Muscle of back (tissue), 13 donors: Measurements from ENCODE around the gene FXYD6. TPM values are rescaled to one million over a fixed set of nuclear protein-coding genes. Genes with fewer than 3 reads are reported as not detected.
"Not testable (repeated sequence)": the region's sequence is repeated elsewhere in the genome, so short reads cannot be mapped to it uniquely, and the experiment has no call there.

Experiments used
- DNase-seq, 3 donors: peaks; one replicate each; pipeline versions ENCODE4 v3.0.0 to v3.0.0-alpha.2; 2013
- long read RNA-seq, 9 donors: transcript quantifications; one replicate each; lab custom pipeline, GENCODE V29; 2026
- polyA plus RNA-seq, 10 donors: library from polyadenylated mRNA; unstranded; fragments of 120-200 nt; gene quantifications; one replicate each; pipeline ENCODE4 v1.2.1, GENCODE V29; 2013; ENCODE audit not compliant: insufficient read length in 10 of 10

Gene FXYD6
- 100 to 1,000 TPM; 122 to 200 (median 170) TPM for polyA plus RNA-seq
- long read RNA-seq, donor 1, transcript FXYD6-204 (8 exons, 2,171 nt) = major isoform, 51 of 62 reads
- long read RNA-seq, donor 1, partial matches to known transcripts = 8 of 62 reads
- long read RNA-seq, donor 1, other reads (novel, unspliced or antisense) = 0 of 62 reads
- long read RNA-seq, donor 2, transcript FXYD6-204 (8 exons, 2,171 nt) = major isoform, 47 of 56 reads
- long read RNA-seq, donor 2, partial matches to known transcripts = 5 of 56 reads
- long read RNA-seq, donor 2, other reads (novel, unspliced or antisense) = 0 of 56 reads
- long read RNA-seq, donor 3 = 0 reads
- long read RNA-seq, donor 4, transcript FXYD6-204 (8 exons, 2,171 nt) = major isoform, 37 of 48 reads
- long read RNA-seq, donor 4, partial matches to known transcripts = 6 of 48 reads
- long read RNA-seq, donor 4, other reads (novel, unspliced or antisense) = 0 of 48 reads
- long read RNA-seq, donor 5, transcript FXYD6-204 (8 exons, 2,171 nt) = major isoform, 75 of 108 reads
- long read RNA-seq, donor 5, transcript FXYD6-212 (7 exons, 656 nt) = minor isoform, 5 of 108 reads
- long read RNA-seq, donor 5, partial matches to known transcripts = 17 of 108 reads
- long read RNA-seq, donor 5, other reads (novel, unspliced or antisense) = 5 of 108 reads
- long read RNA-seq, donor 6, transcript FXYD6-204 (8 exons, 2,171 nt) = major isoform, 57 of 71 reads
- long read RNA-seq, donor 6, partial matches to known transcripts = 0 of 71 reads
- long read RNA-seq, donor 6, other reads (novel, unspliced or antisense) = 10 of 71 reads
- long read RNA-seq, donor 7, transcript FXYD6-204 (8 exons, 2,171 nt) = major isoform, 32 of 37 reads
- long read RNA-seq, donor 7, partial matches to known transcripts = 0 of 37 reads
- long read RNA-seq, donor 7, other reads (novel, unspliced or antisense) = 0 of 37 reads
- long read RNA-seq, donor 8, transcript FXYD6-204 (8 exons, 2,171 nt) = major isoform, 26 of 29 reads
- long read RNA-seq, donor 8, partial matches to known transcripts = 0 of 29 reads
- long read RNA-seq, donor 8, other reads (novel, unspliced or antisense) = 0 of 29 reads
- long read RNA-seq, donor 9, transcript FXYD6-204 (8 exons, 2,171 nt) = major isoform, 8 of 8 reads
- long read RNA-seq, donor 9, partial matches to known transcripts = 0 of 8 reads
- long read RNA-seq, donor 9, other reads (novel, unspliced or antisense) = 0 of 8 reads

GRCh38 chr11:117876341-117877119 lies at the start of gene FXYD6:
TSS of gene FXYD6 (minus strand) at chr11:117876658. CDS start at chr11:117842776, 33,882 bp downstream.
- DNase-seq = peak; percentile 71 to 94 (median 83)

GRCh38 chr11:117926166-117926565 lies 49.7 kb upstream of the FXYD6 start:
- not testable (repeated sequence) for DNase-seq

- DNase-seq = no peak
Measured at GRCh38 chr11:117925198-117925925, 48.9 kb upstream of the FXYD6 start.

- no peak for DNase-seq
Measured at GRCh38 chr11:117924631-117925170, 48.2 kb upstream of the FXYD6 start.

GRCh38 chr11:117923773-117924172 lies 47.3 kb upstream of the FXYD6 start:
- no peak for DNase-seq

GRCh38 chr11:117923275-117923674 lies 46.8 kb upstream of the FXYD6 start:
- DNase-seq = no peak

- DNase-seq = no peak
Measured at GRCh38 chr11:117921893-117922292, 45.4 kb upstream of the FXYD6 start.

- no peak for DNase-seq
Measured at GRCh38 chr11:117921456-117921855, 45.0 kb upstream of the FXYD6 start.

GRCh38 chr11:117919781-117920221 lies 43.3 kb upstream of the FXYD6 start:
- no peak for DNase-seq

GRCh38 chr11:117919341-117919740 lies 42.9 kb upstream of the FXYD6 start:
- DNase-seq = no peak

GRCh38 chr11:117918366-117919255 lies 42.2 kb upstream of the FXYD6 start:
- no peak for DNase-seq

GRCh38 chr11:117917591-117918151 lies 41.2 kb upstream of the FXYD6 start:
- DNase-seq = no peak

- DNase-seq = no peak
Measured at GRCh38 chr11:117916956-117917355, 40.5 kb upstream of the FXYD6 start.

- no peak for DNase-seq
Measured at GRCh38 chr11:117915672-117916235, 39.3 kb upstream of the FXYD6 start.

GRCh38 chr11:117914991-117915618 lies 38.6 kb upstream of the FXYD6 start:
- DNase-seq = no peak

GRCh38 chr11:117914398-117914761 lies 37.9 kb upstream of the FXYD6 start:
- DNase-seq = no peak

GRCh38 chr11:117913736-117914397 lies 37.4 kb upstream of the FXYD6 start:
- DNase-seq = no peak
